HG03135 (cell line): ENCODE results near the gene TGFB2.
"Not testable (repeated sequence)": the region's sequence is repeated elsewhere in the genome, so short reads cannot be mapped to it uniquely, and the experiment has no call there.

ENCODE experiments used
- ATAC-seq: cut with Tn5 transposase; IDR thresholded peaks from one replicate; pipeline ENCODE4 v1.9.1; 2021; ENCODE audit warnings: mild to moderate bottlenecking, moderate library complexity; ENCODE audit not compliant: unreplicated experiment

TGFB2 gene

GRCh38 chr1:218344814-218345672, at the start of gene TGFB2:
TSS of gene TGFB2 (plus strand) at chr1:218345336. CDS start at chr1:218346702, 1,366 bp downstream.
- peak; percentile 47 for ATAC-seq

- ATAC-seq: no peak
These were observed 49.0 kb upstream of the TGFB2 start for GRCh38 chr1:218296162-218296561.

- no peak for ATAC-seq
These were observed 47.7 kb upstream of the TGFB2 start for GRCh38 chr1:218297461-218297860.

- no peak for ATAC-seq
These were observed 47.3 kb upstream of the TGFB2 start for GRCh38 chr1:218297867-218298266.

GRCh38 chr1:218298398-218298797, 46.7 kb upstream of the TGFB2 start:
- no peak for ATAC-seq

- no peak for ATAC-seq
These were observed 45.7 kb upstream of the TGFB2 start for GRCh38 chr1:218299416-218299815.

GRCh38 chr1:218301217-218301616, 43.9 kb upstream of the TGFB2 start:
- ATAC-seq: no peak

- ATAC-seq: no peak
These were observed 43.0 kb upstream of the TGFB2 start for GRCh38 chr1:218302155-218302554.

GRCh38 chr1:218303176-218303879, 41.8 kb upstream of the TGFB2 start:
- ATAC-seq: no peak

- ATAC-seq: peak; percentile 81
These were observed 40.7 kb upstream of the TGFB2 start for GRCh38 chr1:218304281-218305039.

- no peak for ATAC-seq
These were observed 39.6 kb upstream of the TGFB2 start for GRCh38 chr1:218305472-218306064.

- ATAC-seq: no peak
These were observed 32.6 kb upstream of the TGFB2 start for GRCh38 chr1:218312509-218312908.

- no peak for ATAC-seq
These were observed 30.8 kb upstream of the TGFB2 start for GRCh38 chr1:218314316-218314715.

- no peak for ATAC-seq
These were observed 29.5 kb upstream of the TGFB2 start for GRCh38 chr1:218315638-218316037.

- ATAC-seq: no peak
These were observed 28.1 kb upstream of the TGFB2 start for GRCh38 chr1:218317061-218317460.

- not testable (repeated sequence) for ATAC-seq
These were observed 25.0 kb upstream of the TGFB2 start for GRCh38 chr1:218320182-218320581.

GRCh38 chr1:218322762-218323161, 22.4 kb upstream of the TGFB2 start:
- no peak for ATAC-seq

GRCh38 chr1:218323568-218324225, 21.4 kb upstream of the TGFB2 start:
- ATAC-seq: no peak

- ATAC-seq: no peak
These were observed 20.9 kb upstream of the TGFB2 start for GRCh38 chr1:218324226-218324580.

- ATAC-seq: no peak
These were observed 16.4 kb upstream of the TGFB2 start for GRCh38 chr1:218328769-218329168.
